HG03565 (cell line): ENCODE results near the gene CLIC3.
A peak's percentile ranks its signal among the peaks of the same experiment; 100 is the strongest.

Experiments used
- ATAC-seq: cut with Tn5 transposase; IDR thresholded peaks from one replicate; pipeline ENCODE4 v1.9.1; 2021; ENCODE audit warnings: mild to moderate bottlenecking, moderate library complexity; ENCODE audit not compliant: unreplicated experiment

Gene CLIC3

GRCh38 chr9:137031904-137032640 is 35.7 kb upstream of the CLIC3 start, which contains the start of gene FUT7:
Gene FUT7, minus strand, starts transcription at chr9:137032088. Its CDS starts 97 bp downstream, at chr9:137031991.
- ATAC-seq, result no peak

- ATAC-seq, result no peak
Measured at GRCh38 chr9:137030538-137031527, 34.5 kb upstream of the CLIC3 start.

- ATAC-seq, result no peak
Measured at GRCh38 chr9:137030006-137030405, 33.6 kb upstream of the CLIC3 start.

- ATAC-seq, result peak; percentile 33
Measured at GRCh38 chr9:137029058-137029936, 32.9 kb upstream of the CLIC3 start.

GRCh38 chr9:137028263-137029057 is 32.1 kb upstream of the CLIC3 start:
- no peak for ATAC-seq

- no peak for ATAC-seq
Measured at GRCh38 chr9:137027369-137028262, 31.2 kb upstream of the CLIC3 start, which contains the start of gene ABCA2. Gene ABCA2, minus strand, starts transcription at chr9:137028237. Its CDS starts 97 bp downstream, at chr9:137028140.

GRCh38 chr9:137026828-137027227 is 30.5 kb upstream of the CLIC3 start:
- ATAC-seq, result no peak

GRCh38 chr9:137026384-137026783 is 30.0 kb upstream of the CLIC3 start:
- no peak for ATAC-seq

GRCh38 chr9:137025517-137025966 is 29.2 kb upstream of the CLIC3 start:
- ATAC-seq, result no peak

- no peak for ATAC-seq
Measured at GRCh38 chr9:137023583-137023991, 27.2 kb upstream of the CLIC3 start.

GRCh38 chr9:137023157-137023556 is 26.8 kb upstream of the CLIC3 start:
- ATAC-seq, result no peak

GRCh38 chr9:137022662-137023008 is 26.3 kb upstream of the CLIC3 start:
- ATAC-seq, result no peak

GRCh38 chr9:137021979-137022661 is 25.8 kb upstream of the CLIC3 start:
- no peak for ATAC-seq

- ATAC-seq, result no peak
Measured at GRCh38 chr9:137021568-137021978, 25.2 kb upstream of the CLIC3 start.

GRCh38 chr9:137020771-137021567 is 24.6 kb upstream of the CLIC3 start:
- ATAC-seq, result no peak

GRCh38 chr9:137019891-137020683 is 23.7 kb upstream of the CLIC3 start:
- ATAC-seq, result no peak
